HCT116 (cell line): ENCODE data around the gene CDK7. TPM values are rescaled to one million over a fixed set of nuclear protein-coding genes. Genes with fewer than 3 reads are reported as not detected.

Experiments
- ATAC-seq: fragments of 200-7000 bp; cut with Tn5 transposase; 2 replicates; pipeline ENCODE4 v1.9.1; 2020; ENCODE audit warnings: mild to moderate bottlenecking, moderate library complexity
- BruUV-seq: library from RNA; stranded (reverse); fragments of 400-500 nt; replicated peaks from 2 replicates; lab custom pipeline; 2021; lab: Mats Ljungman, UMichigan
- CTCF ChIA-PET: fragments of 300-600 bp; sonication (Branson Sonifier 250); formaldehyde crosslinking; loops from one replicate; lab custom pipeline; 2021; ENCODE audit warnings: antibody characterized with exemption; lab: Charles Lee
- POLR2A ChIA-PET: fragments of 300-600, 350-600 bp; sonication (Branson Sonifier 250); formaldehyde crosslinking; loops from one replicate; lab custom pipeline; 2021; ENCODE audit warnings: antibody characterized with exemption; lab: Charles Lee
- RAD21 ChIA-PET, 2 experiments: fragments of 300-600 bp; sonication (Branson Sonifier 250); formaldehyde crosslinking; loops; one replicate each; lab custom pipeline; 2023; ENCODE audit warnings: low total read pairs in 2 of 2; ENCODE audit not compliant: uncharacterized antibody in 2 of 2, unreplicated experiment in 2 of 2, low non-redundant PET in 1 of 2; lab: Charles Lee
- DNase-seq: peaks from one replicate; pipeline ENCODE4 v3.0.0-alpha.2; 2010; ENCODE audit warnings: low read depth, low spot score
- H2AFZ ChIP-seq: fragments of 200-600 bp; shearing (Covaris generic), sonication (generic); 2 replicates; pipeline ENCODE4 v1.6.1; 2017; ENCODE audit warnings: low read depth, mixed run types, mixed read lengths, antibody characterized with exemption, low read length; ENCODE audit not compliant: poor library complexity, severe bottlenecking
- H3K27ac ChIP-seq: 2 replicates; pipeline ENCODE4 v1.5.1; 2012; ENCODE audit warnings: low read depth, low read length
- H3K27me3 ChIP-seq: fragments of 200-600 bp; sonication (generic); 2 replicates; pipeline ENCODE4 v1.6.1; 2016; ENCODE audit warnings: mixed run types, low read length, mixed read lengths; ENCODE audit not compliant: insufficient read depth
- H3K36me3 ChIP-seq, 2 experiments: fragments of 200-500 bp in 1 of 2; fragments of 200-600 bp in 1 of 2; sonication (Bioruptor generic) in 1 of 2; sonication (generic) in 1 of 2; 2 replicates each; pipeline versions ENCODE4 v1.5.1 to v1.6.1; 2014 to 2016; ENCODE audit warnings: low read length in 2 of 2, inconsistent platforms in 1 of 2, mixed read lengths in 1 of 2, mixed run types in 1 of 2; ENCODE audit not compliant: insufficient read depth in 2 of 2, control insufficient read depth in 1 of 2
- H3K4me1 ChIP-seq, 2 experiments: fragments of 200-600 bp in 1 of 2; sonication (generic) in 1 of 2; 2 replicates each; pipeline versions ENCODE4 v1.5.1 to v1.6.1; 2012 to 2017; ENCODE audit warnings: low read length in 2 of 2, inconsistent platforms in 1 of 2, mild to moderate bottlenecking in 1 of 2, mixed read lengths in 1 of 2, mixed run types in 1 of 2, moderate library complexity in 1 of 2; ENCODE audit not compliant: insufficient read depth in 2 of 2, control insufficient read depth in 1 of 2
- H3K4me2 ChIP-seq: fragments of 200-600 bp; sonication (generic); 2 replicates; pipeline ENCODE4 v1.6.1; 2017; ENCODE audit warnings: mixed run types, low read length, mixed read lengths
- H3K4me3 ChIP-seq, 2 experiments: fragments of 200-600 bp in 1 of 2; sonication (generic) in 1 of 2; replicated peaks in 1 of 2; 2 replicates each; pipeline ENCODE4 v1.5.1; 2011 to 2016; ENCODE audit warnings: low read length in 2 of 2, control low read depth in 1 of 2, low read depth in 1 of 2, mild to moderate bottlenecking in 1 of 2, mixed read lengths in 1 of 2, mixed run types in 1 of 2
- H3K79me2 ChIP-seq: fragments of 200-600 bp; sonication (generic); 2 replicates; pipeline ENCODE4 v1.6.1; 2017; ENCODE audit warnings: mild to moderate bottlenecking, mixed run types, low read length, moderate library complexity, mixed read lengths; ENCODE audit not compliant: insufficient read depth
- H3K9ac ChIP-seq: fragments of 200-600 bp; sonication (generic); 2 replicates; pipeline ENCODE4 v1.6.1; 2016; ENCODE audit warnings: low read length, mixed read lengths
- H3K9me2 ChIP-seq: fragments of 200-600 bp; sonication (generic), shearing (Covaris generic); 2 replicates; pipeline ENCODE4 v1.6.1; 2017; ENCODE audit warnings: mixed run types, mild to moderate bottlenecking, moderate library complexity; ENCODE audit not compliant: insufficient read depth
- H3K9me3 ChIP-seq, 2 experiments: fragments of 200-500 bp in 1 of 2; fragments of 200-600 bp in 1 of 2; sonication (Bioruptor generic) in 1 of 2; sonication (generic) in 1 of 2; 2 replicates each; pipeline ENCODE4 v1.6.1; 2014 to 2017; ENCODE audit warnings: low read length in 2 of 2, mixed read lengths in 2 of 2, inconsistent platforms in 1 of 2, low read depth in 1 of 2, mild to moderate bottlenecking in 1 of 2, mixed run types in 1 of 2, moderate library complexity in 1 of 2; ENCODE audit not compliant: control insufficient read depth in 1 of 2, insufficient read depth in 1 of 2
- H4K20me1 ChIP-seq: fragments of 200-600 bp; sonication (generic), shearing (Covaris generic); 2 replicates; pipeline ENCODE4 v1.6.1; 2017; ENCODE audit warnings: mixed run types, mild to moderate bottlenecking, moderate library complexity; ENCODE audit not compliant: insufficient read depth
- ATF3 ChIP-seq: IDR thresholded peaks from 2 replicates; pipeline ENCODE4 v1.6.1; 2012
- EZH2 ChIP-seq: fragments of 200-600 bp; sonication (generic); IDR thresholded peaks from 2 replicates; pipeline ENCODE4 v1.6.1; 2017; ENCODE audit warnings: antibody characterized with exemption, mixed run types
- EZH2phosphoT487 ChIP-seq: fragments of 200-600 bp; IDR thresholded peaks from 2 replicates; pipeline ENCODE4 v1.6.1; 2018; ENCODE audit warnings: antibody characterized with exemption, borderline replicate concordance
- FOSL1 ChIP-seq: IDR thresholded peaks from 2 replicates; pipeline ENCODE4 v1.6.1; 2012; ENCODE audit warnings: low read depth
- JUND ChIP-seq: IDR thresholded peaks from 2 replicates; pipeline ENCODE4 v1.6.1; 2012
- RAD21 ChIP-seq: IDR thresholded peaks from 2 replicates; pipeline ENCODE4 v1.6.1; 2012; ENCODE audit warnings: low read depth, mild to moderate bottlenecking
- SRF ChIP-seq: IDR thresholded peaks from 2 replicates; pipeline ENCODE4 v1.6.1; 2012; ENCODE audit warnings: low read depth
- TCF7L2 ChIP-seq: IDR thresholded peaks from 2 replicates; pipeline ENCODE4 v1.7.0; 2011; ENCODE audit warnings: borderline replicate concordance, inconsistent platforms; ENCODE audit not compliant: insufficient read depth, insufficient read length; ENCODE audit errors: extremely low read depth
- ZFX ChIP-seq: fragments of 450-650 bp; IDR thresholded peaks from 2 replicates; pipeline ENCODE4 v1.6.1; 2017
- ZNF274 ChIP-seq: fragments of 200-500 bp; sonication (Bioruptor generic); IDR thresholded peaks from 2 replicates; pipeline ENCODE4 v1.6.1; 2014; ENCODE audit warnings: mild to moderate bottlenecking, low read depth, low read length, inconsistent platforms
- intact Hi-C: fragments of 100-400 bp; cut with micrococcal nuclease; formaldehyde crosslinking; loops from 2 replicates; pipeline ENCODE4 v1.10.0; 2022
- total RNA-seq: library from RNA; stranded (reverse); gene quantifications from one replicate; pipeline ENCODE4 v1.2.1, GENCODE V29; 2021; ENCODE audit not compliant: unreplicated experiment
- TF ChIP-seq, protein P1 (sequence below): IDR thresholded peaks from 2 replicates; pipeline ENCODE4 v1.6.1; 2012

CDK7 gene
- total RNA-seq, 1 experiment from 2014 or later, result 67.0 TPM

GRCh38 chr5:69275563-69275962, 40.9 kb downstream of the CDK7 start:
- Histone ChIP-seq H3K4me2 (no peak overlapping the region), H3K27ac (no peak overlapping the region), H3K9me3 (no peaks in the 10 kb centered on the region), H4K20me1 (peaks cover 3% of the 10 kb centered on the region; the same call in 1 of the 2 replicates), H3K9ac (no peak overlapping the region), H3K79me2 (peaks cover 9% of the 10 kb centered on the region; the same call in 1 of the 2 replicates), H2AFZ (no peak overlapping the region), H3K27me3 (no peaks in the 10 kb centered on the region), H3K36me3 (peaks cover 14 to 23% of the 10 kb centered on the region in 2 experiments; a peak in 3 of 4 replicates), H3K4me3 (no peak overlapping the region), H3K4me1 (peaks cover 0 to 4% of the 10 kb centered on the region in 2 experiments; a peak in 2 of 4 replicates), H3K9me2 (no peaks in the 10 kb centered on the region)
- ChIA-PET POLR2A (no interaction called here), CTCF (interaction anchor here (1.8 kb wide), 1 partner anchor 10 kb away, joined by 7 read pairs; no protein-coding TSS in a partner anchor), RAD21 (no interaction called here)
- no peak for DNase-seq
- intact Hi-C loops, result no loop called here
- BruUV-seq, result no TSS peak
- ATAC-seq, result no peak
- TF ChIP-seq EZH2phosphoT487, result no peak
- no peak for TF ChIP-seq JUND

GRCh38 chr5:69276422-69277174, 41.9 kb downstream of the CDK7 start:
- no peaks in the 10 kb centered on the region for H3K9me2 ChIP-seq
- no peak overlapping the region for H2AFZ ChIP-seq
- POLR2A ChIA-PET, result no interaction called here
- DNase-seq (no peak), ATAC-seq (no peak)
- intact Hi-C loops, result no loop called here
- peaks cover 9% of the 10 kb centered on the region; the same call in 1 of the 2 replicates for H3K79me2 ChIP-seq
- H3K9ac ChIP-seq, result no peak overlapping the region
- no peak for TF ChIP-seq ZNF274
- TF ChIP-seq ZFX, result no peak
- TF ChIP-seq, protein P1, sequence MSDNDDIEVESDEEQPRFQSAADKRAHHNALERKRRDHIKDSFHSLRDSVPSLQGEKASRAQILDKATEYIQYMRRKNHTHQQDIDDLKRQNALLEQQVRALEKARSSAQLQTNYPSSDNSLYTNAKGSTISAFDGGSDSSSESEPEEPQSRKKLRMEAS, result no peak
- TF ChIP-seq RAD21, result no peak
- no peak for TF ChIP-seq TCF7L2
- TF ChIP-seq FOSL1, result no peak
- TF ChIP-seq SRF, result no peak
- TF ChIP-seq ATF3, result no peak
- no peak for TF ChIP-seq EZH2
- no peak overlapping the region for H3K27ac ChIP-seq
- H4K20me1 ChIP-seq, result peaks cover 3% of the 10 kb centered on the region; the same call in 1 of the 2 replicates
- no peak overlapping the region for H3K4me2 ChIP-seq
- peaks cover 0 to under 1% of the 10 kb centered on the region in 2 experiments; a peak in 2 of 4 replicates for H3K4me1 ChIP-seq
- BruUV-seq, result no TSS peak
- H3K36me3 ChIP-seq, result peaks cover 14 to 27% of the 10 kb centered on the region in 2 experiments; a peak in 3 of 4 replicates
- RAD21 ChIA-PET, result no interaction called here
- H3K27me3 ChIP-seq, result no peaks in the 10 kb centered on the region
- H3K9me3 ChIP-seq, result no peaks in the 10 kb centered on the region
- no peak overlapping the region for H3K4me3 ChIP-seq
- CTCF ChIA-PET, result interaction anchor here (1.8 kb wide), 1 partner anchor 11 kb away, joined by 7 read pairs; no protein-coding TSS in a partner anchor
